ENCODE data around the gene HAGHL.

HAGHL gene

GRCh38 chr16:745739-746138, 18.8 kb downstream of the HAGHL start:
- H3K4me3 ChIP-seq (ENCODE audit: control insufficient read depth, low read depth, low read length), result no peak overlapping the region
- TF ChIP-seq CTCF (conservative IDR thresholded peaks at IDR 0.05; ENCODE audit: control insufficient read depth, insufficient read depth, low read depth, low read length), result no peak
- DNase-seq (ENCODE audit: low read depth), result no peak

- DNase-seq (ENCODE audit: low read depth), result no peak
- H3K4me3 ChIP-seq (ENCODE audit: control insufficient read depth, low read depth, low read length), result no peak overlapping the region
- no peak for TF ChIP-seq CTCF (conservative IDR thresholded peaks at IDR 0.05; ENCODE audit: control insufficient read depth, insufficient read depth, low read depth, low read length)
Observed at GRCh38 chr16:746637-747036, 19.7 kb downstream of the HAGHL start.

- H3K4me3 ChIP-seq (ENCODE audit: control insufficient read depth, low read depth, low read length), result no peak overlapping the region
- no peak for TF ChIP-seq CTCF (conservative IDR thresholded peaks at IDR 0.05; ENCODE audit: control insufficient read depth, insufficient read depth, low read depth, low read length)
- DNase-seq (ENCODE audit: low read depth), result no peak
Observed at GRCh38 chr16:747978-748746, 21.3 kb downstream of the HAGHL start.

- DNase-seq (ENCODE audit: low read depth), result peak; percentile 67
- no peak for TF ChIP-seq CTCF (conservative IDR thresholded peaks at IDR 0.05; ENCODE audit: control insufficient read depth, insufficient read depth, low read depth, low read length)
- no peak overlapping the region for H3K4me3 ChIP-seq (ENCODE audit: control insufficient read depth, low read depth, low read length)
Observed at GRCh38 chr16:749010-749409, 22.1 kb downstream of the HAGHL start.

- H3K4me3 ChIP-seq (ENCODE audit: control insufficient read depth, low read depth, low read length), result no peak overlapping the region
- DNase-seq (ENCODE audit: low read depth), result no peak
- TF ChIP-seq CTCF (conservative IDR thresholded peaks at IDR 0.05; ENCODE audit: control insufficient read depth, insufficient read depth, low read depth, low read length), result no peak
Observed at GRCh38 chr16:750485-750884, 23.6 kb downstream of the HAGHL start.

GRCh38 chr16:751152-752006, 24.5 kb downstream of the HAGHL start:
- no peak for TF ChIP-seq CTCF (conservative IDR thresholded peaks at IDR 0.05; ENCODE audit: control insufficient read depth, insufficient read depth, low read depth, low read length)
- no peak overlapping the region for H3K4me3 ChIP-seq (ENCODE audit: control insufficient read depth, low read depth, low read length)

More at GRCh38 chr16:751152-752006, 24.5 kb downstream of the HAGHL start:
- no peak for DNase-seq (ENCODE audit: low read depth)
